Measurements from ENCODE around the gene SLC23A2.

GRCh38 chr20:5031206-5031557, 29.9 kb upstream of the SLC23A2 start:
- TF ChIP-seq, protein P1, sequence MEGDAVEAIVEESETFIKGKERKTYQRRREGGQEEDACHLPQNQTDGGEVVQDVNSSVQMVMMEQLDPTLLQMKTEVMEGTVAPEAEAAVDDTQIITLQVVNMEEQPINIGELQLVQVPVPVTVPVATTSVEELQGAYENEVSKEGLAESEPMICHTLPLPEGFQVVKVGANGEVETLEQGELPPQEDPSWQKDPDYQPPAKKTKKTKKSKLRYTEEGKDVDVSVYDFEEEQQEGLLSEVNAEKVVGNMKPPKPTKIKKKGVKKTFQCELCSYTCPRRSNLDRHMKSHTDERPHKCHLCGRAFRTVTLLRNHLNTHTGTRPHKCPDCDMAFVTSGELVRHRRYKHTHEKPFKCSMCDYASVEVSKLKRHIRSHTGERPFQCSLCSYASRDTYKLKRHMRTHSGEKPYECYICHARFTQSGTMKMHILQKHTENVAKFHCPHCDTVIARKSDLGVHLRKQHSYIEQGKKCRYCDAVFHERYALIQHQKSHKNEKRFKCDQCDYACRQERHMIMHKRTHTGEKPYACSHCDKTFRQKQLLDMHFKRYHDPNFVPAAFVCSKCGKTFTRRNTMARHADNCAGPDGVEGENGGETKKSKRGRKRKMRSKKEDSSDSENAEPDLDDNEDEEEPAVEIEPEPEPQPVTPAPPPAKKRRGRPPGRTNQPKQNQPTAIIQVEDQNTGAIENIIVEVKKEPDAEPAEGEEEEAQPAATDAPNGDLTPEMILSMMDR (conservative IDR thresholded peaks at IDR 0.05; ENCODE audit: low read length) = no peak
- no peak for TF ChIP-seq EZH2phosphoT487 (IDR thresholded peaks at IDR 0.05; ENCODE audit: borderline replicate concordance, low read depth, low read length)
